HCT116 (cell line): ENCODE measurements around the gene LAP3. TPM values are rescaled to one million over a fixed set of nuclear protein-coding genes. Genes with fewer than 3 reads are reported as not detected.

Experiments
- ATAC-seq: fragments of 200-7000 bp; cut with Tn5 transposase; 2 replicates; pipeline ENCODE4 v1.9.1; 2020; ENCODE audit warnings: mild to moderate bottlenecking, moderate library complexity
- BruUV-seq: library from RNA; stranded (reverse); fragments of 400-500 nt; replicated peaks from 2 replicates; lab custom pipeline; 2021; lab: Mats Ljungman, UMichigan
- CTCF ChIA-PET: fragments of 300-600 bp; sonication (Branson Sonifier 250); formaldehyde crosslinking; loops from one replicate; lab custom pipeline; 2021; ENCODE audit warnings: antibody characterized with exemption; lab: Charles Lee
- POLR2A ChIA-PET: fragments of 300-600, 350-600 bp; sonication (Branson Sonifier 250); formaldehyde crosslinking; loops from one replicate; lab custom pipeline; 2021; ENCODE audit warnings: antibody characterized with exemption; lab: Charles Lee
- RAD21 ChIA-PET, 2 experiments: fragments of 300-600 bp; sonication (Branson Sonifier 250); formaldehyde crosslinking; loops; one replicate each; lab custom pipeline; 2023; ENCODE audit warnings: low total read pairs in 2 of 2; ENCODE audit not compliant: uncharacterized antibody in 2 of 2, unreplicated experiment in 2 of 2, low non-redundant PET in 1 of 2; lab: Charles Lee
- DNase-seq: peaks from one replicate; pipeline ENCODE4 v3.0.0-alpha.2; 2010; ENCODE audit warnings: low read depth, low spot score
- H2AFZ ChIP-seq: fragments of 200-600 bp; shearing (Covaris generic), sonication (generic); 2 replicates; pipeline ENCODE4 v1.6.1; 2017; ENCODE audit warnings: low read depth, mixed run types, mixed read lengths, antibody characterized with exemption, low read length; ENCODE audit not compliant: poor library complexity, severe bottlenecking
- H3K27ac ChIP-seq: 2 replicates; pipeline ENCODE4 v1.5.1; 2012; ENCODE audit warnings: low read depth, low read length
- H3K27me3 ChIP-seq: fragments of 200-600 bp; sonication (generic); 2 replicates; pipeline ENCODE4 v1.6.1; 2016; ENCODE audit warnings: mixed run types, low read length, mixed read lengths; ENCODE audit not compliant: insufficient read depth
- H3K36me3 ChIP-seq, 2 experiments: fragments of 200-500 bp in 1 of 2; fragments of 200-600 bp in 1 of 2; sonication (Bioruptor generic) in 1 of 2; sonication (generic) in 1 of 2; 2 replicates each; pipeline versions ENCODE4 v1.5.1 to v1.6.1; 2014 to 2016; ENCODE audit warnings: low read length in 2 of 2, inconsistent platforms in 1 of 2, mixed read lengths in 1 of 2, mixed run types in 1 of 2; ENCODE audit not compliant: insufficient read depth in 2 of 2, control insufficient read depth in 1 of 2
- H3K4me1 ChIP-seq, 2 experiments: fragments of 200-600 bp in 1 of 2; sonication (generic) in 1 of 2; 2 replicates each; pipeline versions ENCODE4 v1.5.1 to v1.6.1; 2012 to 2017; ENCODE audit warnings: low read length in 2 of 2, inconsistent platforms in 1 of 2, mild to moderate bottlenecking in 1 of 2, mixed read lengths in 1 of 2, mixed run types in 1 of 2, moderate library complexity in 1 of 2; ENCODE audit not compliant: insufficient read depth in 2 of 2, control insufficient read depth in 1 of 2
- H3K4me2 ChIP-seq: fragments of 200-600 bp; sonication (generic); 2 replicates; pipeline ENCODE4 v1.6.1; 2017; ENCODE audit warnings: mixed run types, low read length, mixed read lengths
- H3K4me3 ChIP-seq, 2 experiments: fragments of 200-600 bp in 1 of 2; sonication (generic) in 1 of 2; replicated peaks in 1 of 2; 2 replicates each; pipeline ENCODE4 v1.5.1; 2011 to 2016; ENCODE audit warnings: low read length in 2 of 2, control low read depth in 1 of 2, low read depth in 1 of 2, mild to moderate bottlenecking in 1 of 2, mixed read lengths in 1 of 2, mixed run types in 1 of 2
- H3K79me2 ChIP-seq: fragments of 200-600 bp; sonication (generic); 2 replicates; pipeline ENCODE4 v1.6.1; 2017; ENCODE audit warnings: mild to moderate bottlenecking, mixed run types, low read length, moderate library complexity, mixed read lengths; ENCODE audit not compliant: insufficient read depth
- H3K9ac ChIP-seq: fragments of 200-600 bp; sonication (generic); 2 replicates; pipeline ENCODE4 v1.6.1; 2016; ENCODE audit warnings: low read length, mixed read lengths
- H3K9me2 ChIP-seq: fragments of 200-600 bp; sonication (generic), shearing (Covaris generic); 2 replicates; pipeline ENCODE4 v1.6.1; 2017; ENCODE audit warnings: mixed run types, mild to moderate bottlenecking, moderate library complexity; ENCODE audit not compliant: insufficient read depth
- H3K9me3 ChIP-seq, 2 experiments: fragments of 200-500 bp in 1 of 2; fragments of 200-600 bp in 1 of 2; sonication (Bioruptor generic) in 1 of 2; sonication (generic) in 1 of 2; 2 replicates each; pipeline ENCODE4 v1.6.1; 2014 to 2017; ENCODE audit warnings: low read length in 2 of 2, mixed read lengths in 2 of 2, inconsistent platforms in 1 of 2, low read depth in 1 of 2, mild to moderate bottlenecking in 1 of 2, mixed run types in 1 of 2, moderate library complexity in 1 of 2; ENCODE audit not compliant: control insufficient read depth in 1 of 2, insufficient read depth in 1 of 2
- H4K20me1 ChIP-seq: fragments of 200-600 bp; sonication (generic), shearing (Covaris generic); 2 replicates; pipeline ENCODE4 v1.6.1; 2017; ENCODE audit warnings: mixed run types, mild to moderate bottlenecking, moderate library complexity; ENCODE audit not compliant: insufficient read depth
- EGR1 ChIP-seq: IDR thresholded peaks from 2 replicates; pipeline ENCODE4 v1.6.1; 2012; ENCODE audit warnings: low read depth
- FOSL1 ChIP-seq: IDR thresholded peaks from 2 replicates; pipeline ENCODE4 v1.6.1; 2012; ENCODE audit warnings: low read depth
- JUND ChIP-seq: IDR thresholded peaks from 2 replicates; pipeline ENCODE4 v1.6.1; 2012
- SRF ChIP-seq: IDR thresholded peaks from 2 replicates; pipeline ENCODE4 v1.6.1; 2012; ENCODE audit warnings: low read depth
- TCF7L2 ChIP-seq: IDR thresholded peaks from 2 replicates; pipeline ENCODE4 v1.7.0; 2011; ENCODE audit warnings: borderline replicate concordance, inconsistent platforms; ENCODE audit not compliant: insufficient read depth, insufficient read length; ENCODE audit errors: extremely low read depth
- ZBTB33 ChIP-seq: IDR thresholded peaks from 2 replicates; pipeline ENCODE4 v1.6.1; 2011; ENCODE audit warnings: mild to moderate bottlenecking, low read length, moderate library complexity; ENCODE audit not compliant: insufficient replicate concordance; ENCODE audit errors: extremely low read depth
- ZNF274 ChIP-seq: fragments of 200-500 bp; sonication (Bioruptor generic); IDR thresholded peaks from 2 replicates; pipeline ENCODE4 v1.6.1; 2014; ENCODE audit warnings: mild to moderate bottlenecking, low read depth, low read length, inconsistent platforms
- intact Hi-C: fragments of 100-400 bp; cut with micrococcal nuclease; formaldehyde crosslinking; loops from 2 replicates; pipeline ENCODE4 v1.10.0; 2022
- total RNA-seq: library from RNA; stranded (reverse); gene quantifications from one replicate; pipeline ENCODE4 v1.2.1, GENCODE V29; 2021; ENCODE audit not compliant: unreplicated experiment

LAP3 gene
- total RNA-seq, 1 experiment from 2014 or later, result 59.9 TPM

- no peak for TF ChIP-seq EGR1
- TF ChIP-seq SRF, result no peak
- TF ChIP-seq FOSL1, result no peak
- no peak for TF ChIP-seq JUND
- TF ChIP-seq TCF7L2, result no peak
- intact Hi-C loops, result no loop called here
- no peak for ATAC-seq
- Histone ChIP-seq H3K27me3 (no peaks in the 10 kb centered on the region), H3K79me2 (peaks cover 91% of the 10 kb centered on the region), H3K27ac (no peak overlapping the region), H3K36me3 (peaks cover 40 to 51% of the 10 kb centered on the region in 2 experiments), H3K9me2 (no peaks in the 10 kb centered on the region), H4K20me1 (no peaks in the 10 kb centered on the region), H3K4me2 (no peak overlapping the region), H3K4me1 (peaks cover 5 to 9% of the 10 kb centered on the region in 2 experiments; a peak in 3 of 4 replicates), H3K9me3 (no peaks in the 10 kb centered on the region), H3K4me3 (no peak overlapping the region), H3K9ac (no peak overlapping the region), H2AFZ (no peak overlapping the region)
- BruUV-seq, result no TSS peak
- RAD21 ChIA-PET, result no interaction called here
- POLR2A ChIA-PET, result no interaction called here
- no peak for DNase-seq
- CTCF ChIA-PET, result no interaction called here
These were observed 41.9 kb downstream of the LAP3 start for GRCh38 chr4:17618926-17619325.

GRCh38 chr4:17619416-17620105, 42.6 kb downstream of the LAP3 start:
- H3K4me1 ChIP-seq, result peaks cover 5 to 8% of the 10 kb centered on the region in 2 experiments; a peak in 3 of 4 replicates
- no peak for DNase-seq
- H3K9me2 ChIP-seq, result no peaks in the 10 kb centered on the region
- TF ChIP-seq EGR1 (no peak), ZNF274 (no peak), ZBTB33 (no peak)
- H3K27ac ChIP-seq, result no peak overlapping the region
- no peaks in the 10 kb centered on the region for H3K27me3 ChIP-seq
- CTCF ChIA-PET, result interaction anchor here (1.0 kb wide), 1 partner anchor 70 kb away, joined by 3 read pairs; no protein-coding TSS in a partner anchor
- BruUV-seq, result no TSS peak
- H3K4me3 ChIP-seq, result no peak overlapping the region
- no peak overlapping the region for H3K4me2 ChIP-seq
- no peak overlapping the region for H3K9ac ChIP-seq
- ATAC-seq, result no peak
- H3K9me3 ChIP-seq, result no peaks in the 10 kb centered on the region
- intact Hi-C loops, result no loop called here
- H4K20me1 ChIP-seq, result no peaks in the 10 kb centered on the region
- H2AFZ ChIP-seq, result no peak overlapping the region
- H3K36me3 ChIP-seq, result peaks cover 46 to 52% of the 10 kb centered on the region in 2 experiments
- POLR2A ChIA-PET, result no interaction called here
- peaks cover 95% of the 10 kb centered on the region for H3K79me2 ChIP-seq
- RAD21 ChIA-PET, result no interaction called here
